ENCODE measurements around the gene CBFA2T2.

Gene CBFA2T2

GRCh38 chr20:33675136-33675959, 185.5 kb downstream of the CBFA2T2 start:
- TF ChIP-seq, protein P1, sequence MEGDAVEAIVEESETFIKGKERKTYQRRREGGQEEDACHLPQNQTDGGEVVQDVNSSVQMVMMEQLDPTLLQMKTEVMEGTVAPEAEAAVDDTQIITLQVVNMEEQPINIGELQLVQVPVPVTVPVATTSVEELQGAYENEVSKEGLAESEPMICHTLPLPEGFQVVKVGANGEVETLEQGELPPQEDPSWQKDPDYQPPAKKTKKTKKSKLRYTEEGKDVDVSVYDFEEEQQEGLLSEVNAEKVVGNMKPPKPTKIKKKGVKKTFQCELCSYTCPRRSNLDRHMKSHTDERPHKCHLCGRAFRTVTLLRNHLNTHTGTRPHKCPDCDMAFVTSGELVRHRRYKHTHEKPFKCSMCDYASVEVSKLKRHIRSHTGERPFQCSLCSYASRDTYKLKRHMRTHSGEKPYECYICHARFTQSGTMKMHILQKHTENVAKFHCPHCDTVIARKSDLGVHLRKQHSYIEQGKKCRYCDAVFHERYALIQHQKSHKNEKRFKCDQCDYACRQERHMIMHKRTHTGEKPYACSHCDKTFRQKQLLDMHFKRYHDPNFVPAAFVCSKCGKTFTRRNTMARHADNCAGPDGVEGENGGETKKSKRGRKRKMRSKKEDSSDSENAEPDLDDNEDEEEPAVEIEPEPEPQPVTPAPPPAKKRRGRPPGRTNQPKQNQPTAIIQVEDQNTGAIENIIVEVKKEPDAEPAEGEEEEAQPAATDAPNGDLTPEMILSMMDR (IDR thresholded peaks at IDR 0.05; ENCODE audit: low read depth, low read length): no peak
- DNase-seq (ENCODE audit: low read depth in 2 of 2): peak in 1 of 2 donors; percentile 62
- peak overlapping the region in 1 of 2 donors; percentile 42 for H3K4me3 ChIP-seq (replicated peaks in 1 of 2; ENCODE audit: low read depth in 2 of 2, low read length in 2 of 2)

DNA sequence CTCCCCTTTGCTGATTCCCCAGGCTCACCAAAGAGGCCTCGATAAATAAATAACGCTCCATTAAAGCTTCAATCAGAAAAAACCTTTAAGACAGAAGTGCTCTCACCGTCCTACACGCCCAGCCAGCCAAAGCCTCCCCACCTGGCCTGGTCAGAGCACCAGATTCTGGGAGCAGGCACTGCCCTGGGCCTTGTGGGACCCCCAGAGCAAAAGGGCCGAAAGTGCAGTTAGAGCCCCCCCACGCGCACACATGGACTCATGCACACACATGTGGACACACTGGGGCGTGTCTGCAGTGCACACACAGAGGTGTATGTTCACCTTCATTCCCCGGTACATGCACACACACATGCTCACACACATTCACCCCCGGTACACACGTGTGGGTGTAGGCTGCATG, 186.2 kb downstream of the CBFA2T2 start:
- TF ChIP-seq, protein P1 (IDR thresholded peaks at IDR 0.05; ENCODE audit: low read depth, low read length): no peak
- no peak for DNase-seq (ENCODE audit: low read depth in 2 of 2)
- H3K4me3 ChIP-seq (replicated peaks in 1 of 2; ENCODE audit: low read depth in 2 of 2, low read length in 2 of 2): no peak overlapping the region

- DNase-seq (ENCODE audit: low read depth in 2 of 2): no peak
- TF ChIP-seq, protein P1 (IDR thresholded peaks at IDR 0.05; ENCODE audit: low read depth, low read length): no peak
These were observed 187.1 kb downstream of the CBFA2T2 start for GRCh38 chr20:33676652-33677645.

GRCh38 chr20:33677991-33678702, 188.3 kb downstream of the CBFA2T2 start:
- H3K4me3 ChIP-seq (replicated peaks in 1 of 2; ENCODE audit: low read depth in 2 of 2, low read length in 2 of 2): no peak overlapping the region
- DNase-seq (ENCODE audit: low read depth in 2 of 2): no peak
- TF ChIP-seq, protein P1 (IDR thresholded peaks at IDR 0.05; ENCODE audit: low read depth, low read length): no peak

More at GRCh38 chr20:33676652-33677645, 187.1 kb downstream of the CBFA2T2 start:
- H3K4me3 ChIP-seq (replicated peaks in 1 of 2; ENCODE audit: low read depth in 2 of 2, low read length in 2 of 2): no peak overlapping the region

DNA sequence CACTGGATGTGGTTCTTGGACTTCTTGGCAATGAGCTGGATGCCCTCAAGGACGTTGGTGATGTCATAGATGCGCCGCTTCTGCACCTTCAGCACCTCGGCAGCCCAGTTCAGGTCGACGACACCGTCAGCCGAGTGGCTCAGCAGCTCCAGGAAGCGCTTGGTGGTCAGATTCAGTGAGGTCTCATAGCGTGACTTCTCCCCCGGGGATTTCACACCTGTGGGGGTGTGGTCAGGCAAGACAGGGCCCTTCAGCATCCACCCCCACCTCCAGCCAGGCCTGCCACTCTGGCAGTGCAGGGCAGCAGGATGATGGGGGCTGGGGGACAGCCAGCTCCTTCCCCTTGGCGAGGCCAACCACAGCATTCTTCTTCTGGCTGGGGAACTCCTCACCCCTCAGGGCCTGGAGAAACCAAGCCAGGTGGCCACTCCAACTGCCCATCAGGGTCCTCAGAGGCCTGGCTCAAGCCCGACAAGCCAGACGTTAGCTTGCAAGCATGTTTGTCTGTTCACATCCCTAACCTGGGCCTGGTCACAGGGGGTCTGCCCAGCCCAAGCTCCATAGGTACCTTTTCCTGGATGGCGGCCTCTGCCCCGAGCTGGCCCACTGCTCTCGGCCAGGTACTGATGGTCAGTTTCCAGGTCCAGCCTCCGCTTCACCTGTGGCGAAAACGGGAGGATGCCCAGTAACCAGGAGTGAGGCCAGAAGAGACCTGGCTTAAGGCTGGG, 190.0 kb downstream of the CBFA2T2 start:
- DNase-seq (ENCODE audit: low read depth in 2 of 2): no peak
- TF ChIP-seq, protein P1 (IDR thresholded peaks at IDR 0.05; ENCODE audit: low read depth, low read length): no peak
- no peak overlapping the region for H3K4me3 ChIP-seq (replicated peaks in 1 of 2; ENCODE audit: low read depth in 2 of 2, low read length in 2 of 2)

- H3K4me3 ChIP-seq (replicated peaks in 1 of 2; ENCODE audit: low read depth in 2 of 2, low read length in 2 of 2): no peak overlapping the region
- peak; percentile 60 to 67 for DNase-seq (ENCODE audit: low read depth in 2 of 2)
- TF ChIP-seq, protein P1 (IDR thresholded peaks at IDR 0.05; ENCODE audit: low read depth, low read length): no peak
These were observed 190.8 kb downstream of the CBFA2T2 start for GRCh38 chr20:33680686-33681085.
